ENCODE results near the gene SPN. TPM values are rescaled to one million over a fixed set of nuclear protein-coding genes. Genes with fewer than 3 reads are reported as not detected.

SPN gene
- total RNA-seq, 1 experiment from 2014 or later: 0.17 TPM

DNA sequence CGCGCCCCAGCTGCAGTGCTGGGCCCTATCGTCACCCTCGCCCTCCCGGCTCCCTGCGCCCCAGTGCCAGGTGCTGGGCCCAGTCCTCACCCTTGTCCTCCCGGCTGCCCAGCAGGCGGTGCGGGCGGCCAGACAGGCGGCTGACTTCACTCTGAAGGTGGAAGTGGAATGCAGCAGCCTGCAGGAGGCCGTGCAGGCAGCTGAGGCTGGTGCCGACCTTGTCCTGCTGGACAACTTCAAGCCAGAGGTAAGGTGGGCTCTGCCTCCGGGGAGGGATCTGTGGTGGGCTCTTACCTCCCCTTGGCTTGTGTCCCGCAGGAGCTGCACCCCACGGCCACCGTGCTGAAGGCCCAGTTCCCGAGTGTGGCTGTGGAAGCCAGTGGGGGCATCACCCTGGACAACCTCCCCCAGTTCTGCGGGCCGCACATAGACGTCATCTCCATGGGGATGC lies 33.9 kb downstream of the SPN start:
- CTCF ChIA-PET: no interaction called here
- POLR2A ChIA-PET (ENCODE audit: unreplicated experiment): no interaction called here
- Histone ChIP-seq H3K27me3 (ENCODE audit: insufficient read depth, low read depth) (no peaks in the 10 kb centered on the region), H3K9me3 (ENCODE audit: insufficient read depth, low read depth) (no peaks in the 10 kb centered on the region; the same call in 1 of the 2 replicates), H4K20me1 (ENCODE audit: insufficient read depth) (peaks cover 39% of the 10 kb centered on the region), H3K79me2 (ENCODE audit: low read depth) (peaks cover under 1% of the 10 kb centered on the region), H3K4me2 (no peak overlapping the region), H2AFZ (no peak overlapping the region), H3K4me1 (replicated peaks; ENCODE audit: insufficient read depth) (peaks cover 5% of the 10 kb centered on the region; the same call in 1 of the 2 replicates), H3K27ac (no peak overlapping the region), H3K9me2 (ENCODE audit: insufficient read depth) (no peaks in the 10 kb centered on the region), H3F3A (ENCODE audit: insufficient read depth, low read depth) (peaks cover 50% of the 10 kb centered on the region), H3K4me3 (no peak overlapping the region), H3K36me3 (ENCODE audit: low read depth) (peaks cover 10% of the 10 kb centered on the region; the same call in 1 of the 2 replicates)
- BruUV-seq (replicated peaks): no TSS peak
- intact Hi-C loops (cut with micrococcal nuclease; ENCODE audit: unreplicated experiment): no loop called here
- TF ChIP-seq EZH2 (IDR thresholded peaks at IDR 0.05; ENCODE audit: low read depth): no peak
- TF ChIP-seq, protein P1, sequence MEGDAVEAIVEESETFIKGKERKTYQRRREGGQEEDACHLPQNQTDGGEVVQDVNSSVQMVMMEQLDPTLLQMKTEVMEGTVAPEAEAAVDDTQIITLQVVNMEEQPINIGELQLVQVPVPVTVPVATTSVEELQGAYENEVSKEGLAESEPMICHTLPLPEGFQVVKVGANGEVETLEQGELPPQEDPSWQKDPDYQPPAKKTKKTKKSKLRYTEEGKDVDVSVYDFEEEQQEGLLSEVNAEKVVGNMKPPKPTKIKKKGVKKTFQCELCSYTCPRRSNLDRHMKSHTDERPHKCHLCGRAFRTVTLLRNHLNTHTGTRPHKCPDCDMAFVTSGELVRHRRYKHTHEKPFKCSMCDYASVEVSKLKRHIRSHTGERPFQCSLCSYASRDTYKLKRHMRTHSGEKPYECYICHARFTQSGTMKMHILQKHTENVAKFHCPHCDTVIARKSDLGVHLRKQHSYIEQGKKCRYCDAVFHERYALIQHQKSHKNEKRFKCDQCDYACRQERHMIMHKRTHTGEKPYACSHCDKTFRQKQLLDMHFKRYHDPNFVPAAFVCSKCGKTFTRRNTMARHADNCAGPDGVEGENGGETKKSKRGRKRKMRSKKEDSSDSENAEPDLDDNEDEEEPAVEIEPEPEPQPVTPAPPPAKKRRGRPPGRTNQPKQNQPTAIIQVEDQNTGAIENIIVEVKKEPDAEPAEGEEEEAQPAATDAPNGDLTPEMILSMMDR (conservative IDR thresholded peaks at IDR 0.05): no peak
- no peak for DNase-seq

DNA sequence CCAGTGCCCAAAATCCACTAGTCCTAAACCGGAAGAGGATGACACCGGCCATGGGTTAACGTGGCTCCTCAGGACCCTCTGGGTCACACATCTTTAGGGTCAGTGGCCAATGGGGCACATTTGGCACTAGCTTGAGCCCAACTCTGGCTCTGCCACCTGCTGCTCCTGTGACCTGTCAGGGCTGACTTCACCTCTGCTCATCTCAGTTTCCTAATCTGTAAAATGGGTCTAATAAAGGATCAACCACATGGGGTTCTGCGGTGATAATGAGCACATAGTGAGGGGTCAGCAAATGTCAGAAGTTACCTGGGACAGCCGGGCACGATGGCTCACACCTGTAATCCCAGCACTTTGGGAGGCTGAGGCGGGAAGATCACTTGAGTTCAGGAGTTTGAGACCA lies 34.3 kb downstream of the SPN start:
- Histone ChIP-seq H3K27me3 (ENCODE audit: insufficient read depth, low read depth) (no peaks in the 10 kb centered on the region), H3K27ac (no peak overlapping the region), H3K79me2 (ENCODE audit: low read depth) (no peaks in the 10 kb centered on the region), H3F3A (ENCODE audit: insufficient read depth, low read depth) (peaks cover 50% of the 10 kb centered on the region), H3K36me3 (ENCODE audit: low read depth) (peaks cover 10% of the 10 kb centered on the region; the same call in 1 of the 2 replicates), H3K9me2 (ENCODE audit: insufficient read depth) (no peaks in the 10 kb centered on the region), H4K20me1 (ENCODE audit: insufficient read depth) (peaks cover 37% of the 10 kb centered on the region), H3K4me1 (replicated peaks; ENCODE audit: insufficient read depth) (peaks cover 7% of the 10 kb centered on the region; the same call in 1 of the 2 replicates), H2AFZ (no peak overlapping the region), H3K9me3 (ENCODE audit: insufficient read depth, low read depth) (no peaks in the 10 kb centered on the region; the same call in 1 of the 2 replicates), H3K4me2 (no peak overlapping the region), H3K4me3 (no peak overlapping the region)
- TF ChIP-seq, protein P1 (conservative IDR thresholded peaks at IDR 0.05): no peak
- no peak for TF ChIP-seq EZH2 (IDR thresholded peaks at IDR 0.05; ENCODE audit: low read depth)
- BruUV-seq (replicated peaks): TSS peak; percentile 47
- CTCF ChIA-PET: no interaction called here
- DNase-seq: no peak
- POLR2A ChIA-PET (ENCODE audit: unreplicated experiment): no interaction called here
- intact Hi-C loops (cut with micrococcal nuclease; ENCODE audit: unreplicated experiment): no loop called here

DNA sequence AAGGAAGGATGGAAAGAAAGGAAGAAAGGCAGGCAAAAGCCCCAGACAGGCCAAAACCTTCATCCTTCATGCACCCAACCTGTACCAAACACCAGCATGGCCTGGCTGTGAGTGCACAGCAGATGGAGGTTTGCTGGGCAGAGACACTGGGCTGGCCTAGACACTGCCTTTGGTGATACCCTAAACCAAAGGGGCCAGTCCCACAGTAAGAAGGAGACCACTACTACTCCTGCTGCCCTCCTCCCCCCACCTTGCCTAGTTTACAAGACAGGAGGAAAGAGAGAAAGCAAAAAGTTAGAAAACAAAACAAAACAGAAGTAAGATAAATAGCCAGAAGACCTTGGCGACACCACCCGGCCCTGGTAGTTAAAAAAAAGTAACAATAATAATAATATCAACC lies 35.0 kb downstream of the SPN start:
- H3K9me2 ChIP-seq (ENCODE audit: insufficient read depth): no peaks in the 10 kb centered on the region
- H3F3A ChIP-seq (ENCODE audit: insufficient read depth, low read depth): peaks cover 50% of the 10 kb centered on the region
- TF ChIP-seq, protein P1 (conservative IDR thresholded peaks at IDR 0.05): no peak
- TF ChIP-seq EZH2 (IDR thresholded peaks at IDR 0.05; ENCODE audit: low read depth): no peak
- no TSS peak for BruUV-seq (replicated peaks)
- H3K27me3 ChIP-seq (ENCODE audit: insufficient read depth, low read depth): no peaks in the 10 kb centered on the region
- no peak overlapping the region for H3K4me2 ChIP-seq
- peaks cover 7% of the 10 kb centered on the region; the same call in 1 of the 2 replicates for H3K4me1 ChIP-seq (replicated peaks; ENCODE audit: insufficient read depth)
- DNase-seq: no peak
- peaks cover 30% of the 10 kb centered on the region for H4K20me1 ChIP-seq (ENCODE audit: insufficient read depth)
- CTCF ChIA-PET: no interaction called here
- H3K9me3 ChIP-seq (ENCODE audit: insufficient read depth, low read depth): no peaks in the 10 kb centered on the region; the same call in 1 of the 2 replicates
- H3K36me3 ChIP-seq (ENCODE audit: low read depth): peaks cover 10% of the 10 kb centered on the region; the same call in 1 of the 2 replicates
- H3K27ac ChIP-seq: no peak overlapping the region
- POLR2A ChIA-PET (ENCODE audit: unreplicated experiment): no interaction called here
- no peak overlapping the region for H2AFZ ChIP-seq
- H3K4me3 ChIP-seq: no peak overlapping the region
- intact Hi-C loops (cut with micrococcal nuclease; ENCODE audit: unreplicated experiment): no loop called here
- H3K79me2 ChIP-seq (ENCODE audit: low read depth): no peaks in the 10 kb centered on the region
